Left hindlimb (tissue), 1 donor: ENCODE results near the gene UPF1.

Experiments used
- DNase-seq: peaks from one replicate; pipeline ENCODE4 v3.0.0-alpha.2; 2018

UPF1 gene

GRCh38 chr19:18858906-18859646, 27.3 kb downstream of the UPF1 start:
- no peak for DNase-seq

GRCh38 chr19:18859676-18860301, 28.0 kb downstream of the UPF1 start:
- DNase-seq = no peak

- DNase-seq = no peak
Observed at GRCh38 chr19:18860302-18860700, 28.5 kb downstream of the UPF1 start.

GRCh38 chr19:18860725-18861124, 29.0 kb downstream of the UPF1 start:
- DNase-seq = no peak

GRCh38 chr19:18861235-18861634, 29.5 kb downstream of the UPF1 start:
- DNase-seq = no peak

- DNase-seq = no peak
Observed at GRCh38 chr19:18861917-18862316, 30.2 kb downstream of the UPF1 start.

- no peak for DNase-seq
Observed at GRCh38 chr19:18862976-18863842, 31.4 kb downstream of the UPF1 start.

GRCh38 chr19:18863843-18864362, 32.1 kb downstream of the UPF1 start:
- DNase-seq = no peak

GRCh38 chr19:18865106-18865972, 33.6 kb downstream of the UPF1 start:
- no peak for DNase-seq

- DNase-seq = no peak
Observed at GRCh38 chr19:18865973-18866799, 34.4 kb downstream of the UPF1 start.

- no peak for DNase-seq
Observed at GRCh38 chr19:18866800-18867123, 35.0 kb downstream of the UPF1 start.

GRCh38 chr19:18867199-18867598, 35.4 kb downstream of the UPF1 start:
- DNase-seq = no peak

GRCh38 chr19:18867751-18868150, 36.0 kb downstream of the UPF1 start:
- DNase-seq = no peak

GRCh38 chr19:18868380-18869022, 36.7 kb downstream of the UPF1 start:
- no peak for DNase-seq

- DNase-seq = no peak
Observed at GRCh38 chr19:18869023-18869618, 37.4 kb downstream of the UPF1 start.

- DNase-seq = no peak
Observed at GRCh38 chr19:18869781-18870530, 38.2 kb downstream of the UPF1 start.

- DNase-seq = no peak
Observed at GRCh38 chr19:18870531-18871172, 38.9 kb downstream of the UPF1 start.

GRCh38 chr19:18871543-18871942, 39.8 kb downstream of the UPF1 start:
- DNase-seq = no peak

- no peak for DNase-seq
Observed at GRCh38 chr19:18875726-18876125, 44.0 kb downstream of the UPF1 start.
